ENCODE measurements around the gene APOBEC4. TPM values are rescaled to one million over a fixed set of nuclear protein-coding genes. Genes with fewer than 3 reads are reported as not detected.

The APOBEC4 gene
- total and polyA plus RNA-seq, 9 of the 15 experiments (the other 6 are each of a cell fraction or from before 2014, with no cell fraction given) = not detected

DNA sequence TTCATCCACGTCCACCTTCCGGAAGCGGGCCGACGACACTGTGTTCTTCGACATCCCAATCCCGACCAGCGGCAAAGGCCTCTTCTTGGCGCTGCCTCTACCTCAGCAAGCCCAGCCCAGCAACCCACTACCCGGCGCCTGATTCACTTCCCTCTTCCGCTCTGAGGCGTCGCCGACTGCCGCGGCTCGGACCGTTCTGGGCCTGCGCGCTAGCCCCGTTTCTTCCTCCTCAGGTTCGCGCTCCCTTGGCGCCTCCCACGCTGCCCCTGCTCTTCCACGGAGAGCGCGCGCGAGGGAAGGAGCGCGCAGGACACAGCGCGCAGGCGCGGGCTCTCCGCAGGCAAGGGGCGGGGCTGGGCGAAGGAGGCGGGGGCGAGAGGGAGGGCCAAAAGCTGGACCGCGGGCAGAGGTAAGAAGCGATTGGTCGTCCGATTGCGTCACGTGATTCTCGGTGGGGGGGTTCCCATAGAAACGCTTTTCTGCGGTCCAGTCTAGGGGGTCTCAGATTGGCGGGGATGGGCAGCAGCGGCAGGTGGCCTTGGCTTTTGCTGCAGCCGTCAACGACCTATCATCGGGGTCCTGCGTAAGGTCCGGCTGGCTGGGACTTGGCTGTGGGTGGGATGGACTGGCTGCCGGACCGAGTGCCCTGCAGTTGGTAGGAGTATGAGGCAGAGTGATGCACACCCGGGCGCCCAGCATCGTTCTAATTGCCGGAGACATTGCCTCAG lies 17.3 kb downstream of the APOBEC4 start, which contains the start of gene ARPC5 (continued):
- TF ChIP-seq, protein P1, sequence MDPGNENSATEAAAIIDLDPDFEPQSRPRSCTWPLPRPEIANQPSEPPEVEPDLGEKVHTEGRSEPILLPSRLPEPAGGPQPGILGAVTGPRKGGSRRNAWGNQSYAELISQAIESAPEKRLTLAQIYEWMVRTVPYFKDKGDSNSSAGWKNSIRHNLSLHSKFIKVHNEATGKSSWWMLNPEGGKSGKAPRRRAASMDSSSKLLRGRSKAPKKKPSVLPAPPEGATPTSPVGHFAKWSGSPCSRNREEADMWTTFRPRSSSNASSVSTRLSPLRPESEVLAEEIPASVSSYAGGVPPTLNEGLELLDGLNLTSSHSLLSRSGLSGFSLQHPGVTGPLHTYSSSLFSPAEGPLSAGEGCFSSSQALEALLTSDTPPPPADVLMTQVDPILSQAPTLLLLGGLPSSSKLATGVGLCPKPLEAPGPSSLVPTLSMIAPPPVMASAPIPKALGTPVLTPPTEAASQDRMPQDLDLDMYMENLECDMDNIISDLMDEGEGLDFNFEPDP (CRISPR knock-in tag; IDR thresholded peaks at IDR 0.05) = peak; percentile 48; the same call in 1 of the 2 replicates
- TF ChIP-seq WHSC1 (IDR thresholded peaks at IDR 0.05; ENCODE audit: low read length) (no peak), SMAD4 (CRISPR knock-in tag; conservative IDR thresholded peaks at IDR 0.05) (0 out of 2 replicates have a peak, but pooled peaks have one; percentile 36), HEY1 (CRISPR knock-in tag; IDR thresholded peaks at IDR 0.05; ENCODE audit: borderline replicate concordance) (no peak), ELF2 (CRISPR knock-in tag; IDR thresholded peaks at IDR 0.05) (peak; percentile 87), FOXJ2 (tag; IDR thresholded peaks at IDR 0.05) (0 out of 2 replicates have a peak, but pooled peaks have one; percentile 38), ZBTB2 (IDR thresholded peaks at IDR 0.05) (peak; percentile 96), ZBTB1 (CRISPR knock-in tag; IDR thresholded peaks at IDR 0.05; ENCODE audit: borderline replicate concordance, low read depth) (peak; percentile 24; the same call in 1 of the 2 replicates), TCF3 (CRISPR knock-in tag; IDR thresholded peaks at IDR 0.05) (no peak), ELF1 (tag; IDR thresholded peaks at IDR 0.05) (peak; percentile 91), CREBBP (IDR thresholded peaks at IDR 0.05; ENCODE audit: low read depth, low read length) (no peak), CEBPG (CRISPR knock-in tag; IDR thresholded peaks at IDR 0.05) (peak; percentile 74), CEBPG (tag; conservative IDR thresholded peaks at IDR 0.05 in 1 of 2, IDR thresholded peaks at IDR 0.05 in 1 of 2) (peak; percentile 92 to 94), CBX3 (IDR thresholded peaks at IDR 0.05; ENCODE audit: borderline replicate concordance in 1 of 2, low read length in 2 of 2) (peak in 1 of 2 experiments; percentile 13; a peak in 1 of 3 replicates), MTA1 (IDR thresholded peaks at IDR 0.05; ENCODE audit: borderline replicate concordance) (peak; percentile 88), MAZ (CRISPR knock-in tag; conservative IDR thresholded peaks at IDR 0.05 in 1 of 2, IDR thresholded peaks at IDR 0.05 in 1 of 2) (peak; percentile 93 to 94), CTBP1 (IDR thresholded peaks at IDR 0.05; ENCODE audit: borderline replicate concordance) (peak; percentile 88), NR2F6 (CRISPR knock-in tag; IDR thresholded peaks at IDR 0.05) (no peak), C11orf30 (IDR thresholded peaks at IDR 0.05; ENCODE audit: low read depth) (peak; percentile 29; the same call in 1 of the 2 replicates), RBM34 (IDR thresholded peaks at IDR 0.05; ENCODE audit: borderline replicate concordance, insufficient read depth, low read length) (no peak)
- TF ChIP-seq, protein P2, sequence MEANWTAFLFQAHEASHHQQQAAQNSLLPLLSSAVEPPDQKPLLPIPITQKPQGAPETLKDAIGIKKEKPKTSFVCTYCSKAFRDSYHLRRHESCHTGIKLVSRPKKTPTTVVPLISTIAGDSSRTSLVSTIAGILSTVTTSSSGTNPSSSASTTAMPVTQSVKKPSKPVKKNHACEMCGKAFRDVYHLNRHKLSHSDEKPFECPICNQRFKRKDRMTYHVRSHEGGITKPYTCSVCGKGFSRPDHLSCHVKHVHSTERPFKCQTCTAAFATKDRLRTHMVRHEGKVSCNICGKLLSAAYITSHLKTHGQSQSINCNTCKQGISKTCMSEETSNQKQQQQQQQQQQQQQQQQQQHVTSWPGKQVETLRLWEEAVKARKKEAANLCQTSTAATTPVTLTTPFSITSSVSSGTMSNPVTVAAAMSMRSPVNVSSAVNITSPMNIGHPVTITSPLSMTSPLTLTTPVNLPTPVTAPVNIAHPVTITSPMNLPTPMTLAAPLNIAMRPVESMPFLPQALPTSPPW (CRISPR knock-in tag; IDR thresholded peaks at IDR 0.05) = peak; percentile 96
- TF ChIP-seq, protein P3, sequence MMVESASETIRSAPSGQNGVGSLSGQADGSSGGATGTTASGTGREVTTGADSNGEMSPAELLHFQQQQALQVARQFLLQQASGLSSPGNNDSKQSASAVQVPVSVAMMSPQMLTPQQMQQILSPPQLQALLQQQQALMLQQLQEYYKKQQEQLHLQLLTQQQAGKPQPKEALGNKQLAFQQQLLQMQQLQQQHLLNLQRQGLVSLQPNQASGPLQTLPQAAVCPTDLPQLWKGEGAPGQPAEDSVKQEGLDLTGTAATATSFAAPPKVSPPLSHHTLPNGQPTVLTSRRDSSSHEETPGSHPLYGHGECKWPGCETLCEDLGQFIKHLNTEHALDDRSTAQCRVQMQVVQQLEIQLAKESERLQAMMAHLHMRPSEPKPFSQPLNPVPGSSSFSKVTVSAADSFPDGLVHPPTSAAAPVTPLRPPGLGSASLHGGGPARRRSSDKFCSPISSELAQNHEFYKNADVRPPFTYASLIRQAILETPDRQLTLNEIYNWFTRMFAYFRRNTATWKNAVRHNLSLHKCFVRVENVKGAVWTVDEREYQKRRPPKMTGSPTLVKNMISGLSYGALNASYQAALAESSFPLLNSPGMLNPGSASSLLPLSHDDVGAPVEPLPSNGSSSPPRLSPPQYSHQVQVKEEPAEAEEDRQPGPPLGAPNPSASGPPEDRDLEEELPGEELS (CRISPR knock-in tag; IDR thresholded peaks at IDR 0.05; ENCODE audit: borderline replicate concordance) = 0 out of 2 replicates have a peak, but pooled peaks have one; percentile 53
